ENCODE results near the gene YWHAQ. TPM values are rescaled to one million over a fixed set of nuclear protein-coding genes. Genes with fewer than 3 reads are reported as not detected.

YWHAQ gene
- total and polyA plus RNA-seq, 9 of the 15 experiments (the other 6 are each of a cell fraction or from before 2014, with no cell fraction given): 63.1 to 359 (median 203) TPM

DNA sequence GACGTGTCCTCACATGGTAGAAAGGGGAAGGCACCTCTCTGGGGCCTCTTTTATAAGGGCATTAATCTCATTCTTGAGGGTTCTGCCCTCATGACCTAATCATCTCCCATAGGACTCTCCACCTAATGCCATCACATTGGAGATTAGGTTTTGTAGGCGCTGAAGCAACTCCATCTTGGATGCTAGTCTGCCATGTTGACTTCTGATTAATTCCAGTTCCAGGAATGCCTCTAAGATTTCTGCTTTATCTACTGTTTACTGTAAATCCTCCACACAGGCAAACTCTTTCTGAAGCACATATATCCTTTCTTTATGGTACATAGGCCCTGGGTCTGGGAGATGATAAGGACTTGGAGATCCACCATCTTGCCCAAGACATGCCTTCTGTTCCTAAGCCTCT is 49.3 kb upstream of the YWHAQ start:
- no peak overlapping the region for H3K27ac ChIP-seq (ENCODE audit: extremely low read depth, low read depth, low read length)
- ATAC-seq (peak; percentile 15; the same call in 1 of the 3 replicates), DNase-seq (ENCODE audit: extremely low read depth in 1 of 4, low spot score in 3 of 4) (peak in 1 of 4 experiments; percentile 34), FAIRE-seq (peak; percentile 76)
- CTCF ChIA-PET (ENCODE audit: low intra/inter-chr PET ratio): no interaction called here
- POLR2A ChIA-PET: no interaction called here
- no peaks in the 10 kb centered on the region for H3K9me3 ChIP-seq (replicated peaks; ENCODE audit: control insufficient read depth, insufficient read depth, low read depth, low read length)
- no peaks in the 10 kb centered on the region for H3K36me3 ChIP-seq (ENCODE audit: control insufficient read depth, insufficient read depth, low read length)
- no peak overlapping the region for H3K9ac ChIP-seq (ENCODE audit: insufficient read depth in 1 of 2, low read depth in 2 of 2, low read length in 2 of 2)
- no peaks in the 10 kb centered on the region for H3K79me2 ChIP-seq (ENCODE audit: control insufficient read depth, insufficient read depth, low read length)
- peak overlapping the region; percentile 71 for H2AFZ ChIP-seq (ENCODE audit: low read depth, low read length)
- peaks cover 4 to 13% of the 10 kb centered on the region in 2 experiments; a peak in 3 of 5 replicates for H3K4me1 ChIP-seq (replicated peaks in 1 of 2; ENCODE audit: control insufficient read depth in 2 of 2, insufficient read depth in 2 of 2, low read length in 2 of 2)
- no TSS peak for BruUV-seq (replicated peaks)
- intact Hi-C loops (cut with micrococcal nuclease): no loop called here
- in situ Hi-C loops (cut with MboI): no loop called here
- H4K20me1 ChIP-seq (replicated peaks; ENCODE audit: control insufficient read depth, insufficient read depth, low read length): no peaks in the 10 kb centered on the region
- 33% methylated on average over 2 of the region's 2 CpGs for WGBS (ENCODE audit: insufficient coverage, low coverage, missing lambda C conversion rate)
- H3K27me3 ChIP-seq (ENCODE audit: control insufficient read depth in 2 of 2, insufficient read depth in 2 of 2, low read length in 2 of 2): no peaks in the 10 kb centered on the region
- H3K4me3 ChIP-seq: no peak overlapping the region
- H3K4me2 ChIP-seq (ENCODE audit: insufficient read depth, low read length): no peak overlapping the region; the same call in 1 of the 2 replicates
- peaks cover 3% of the 10 kb centered on the region for H3K9me1 ChIP-seq (ENCODE audit: control insufficient read depth, insufficient read depth, low read length)
- TF ChIP-seq, protein P1, sequence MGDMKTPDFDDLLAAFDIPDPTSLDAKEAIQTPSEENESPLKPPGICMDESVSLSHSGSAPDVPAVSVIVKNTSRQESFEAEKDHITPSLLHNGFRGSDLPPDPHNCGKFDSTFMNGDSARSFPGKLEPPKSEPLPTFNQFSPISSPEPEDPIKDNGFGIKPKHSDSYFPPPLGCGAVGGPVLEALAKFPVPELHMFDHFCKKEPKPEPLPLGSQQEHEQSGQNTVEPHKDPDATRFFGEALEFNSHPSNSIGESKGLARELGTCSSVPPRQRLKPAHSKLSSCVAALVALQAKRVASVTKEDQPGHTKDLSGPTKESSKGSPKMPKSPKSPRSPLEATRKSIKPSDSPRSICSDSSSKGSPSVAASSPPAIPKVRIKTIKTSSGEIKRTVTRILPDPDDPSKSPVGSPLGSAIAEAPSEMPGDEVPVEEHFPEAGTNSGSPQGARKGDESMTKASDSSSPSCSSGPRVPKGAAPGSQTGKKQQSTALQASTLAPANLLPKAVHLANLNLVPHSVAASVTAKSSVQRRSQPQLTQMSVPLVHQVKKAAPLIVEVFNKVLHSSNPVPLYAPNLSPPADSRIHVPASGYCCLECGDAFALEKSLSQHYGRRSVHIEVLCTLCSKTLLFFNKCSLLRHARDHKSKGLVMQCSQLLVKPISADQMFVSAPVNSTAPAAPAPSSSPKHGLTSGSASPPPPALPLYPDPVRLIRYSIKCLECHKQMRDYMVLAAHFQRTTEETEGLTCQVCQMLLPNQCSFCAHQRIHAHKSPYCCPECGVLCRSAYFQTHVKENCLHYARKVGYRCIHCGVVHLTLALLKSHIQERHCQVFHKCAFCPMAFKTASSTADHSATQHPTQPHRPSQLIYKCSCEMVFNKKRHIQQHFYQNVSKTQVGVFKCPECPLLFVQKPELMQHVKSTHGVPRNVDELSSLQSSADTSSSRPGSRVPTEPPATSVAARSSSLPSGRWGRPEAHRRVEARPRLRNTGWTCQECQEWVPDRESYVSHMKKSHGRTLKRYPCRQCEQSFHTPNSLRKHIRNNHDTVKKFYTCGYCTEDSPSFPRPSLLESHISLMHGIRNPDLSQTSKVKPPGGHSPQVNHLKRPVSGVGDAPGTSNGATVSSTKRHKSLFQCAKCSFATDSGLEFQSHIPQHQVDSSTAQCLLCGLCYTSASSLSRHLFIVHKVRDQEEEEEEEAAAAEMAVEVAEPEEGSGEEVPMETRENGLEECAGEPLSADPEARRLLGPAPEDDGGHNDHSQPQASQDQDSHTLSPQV (IDR thresholded peaks at IDR 0.05): peak; percentile 96
- no peak for TF ChIP-seq SRSF7 (optimal IDR thresholded peaks at IDR 0.05; ENCODE audit: low read depth, low read length)
- no peak for TF ChIP-seq ZBED1 (IDR thresholded peaks at IDR 0.05)
- TF ChIP-seq DMBX1 (CRISPR knock-in tag; IDR thresholded peaks at IDR 0.05; ENCODE audit: borderline replicate concordance): peak; percentile 87; the same call in 1 of the 2 replicates
- peak; percentile 82 for TF ChIP-seq SMAD4 (CRISPR knock-in tag; conservative IDR thresholded peaks at IDR 0.05)
- TF ChIP-seq KLF6 (CRISPR knock-in tag; IDR thresholded peaks at IDR 0.05; ENCODE audit: borderline replicate concordance): peak; percentile 29; the same call in 1 of the 2 replicates
- no peak for TF ChIP-seq NR4A1 (CRISPR knock-in tag; IDR thresholded peaks at IDR 0.05)
- TF ChIP-seq NR4A1 (tag; IDR thresholded peaks at IDR 0.05): peak; percentile 96
- peak; percentile 83 for TF ChIP-seq PTRF (tag; IDR thresholded peaks at IDR 0.05)
- TF ChIP-seq TCF3 (CRISPR knock-in tag; IDR thresholded peaks at IDR 0.05): peak; percentile 55
- TF ChIP-seq ZNF124 (CRISPR knock-in tag; IDR thresholded peaks at IDR 0.05): no peak
- peak; percentile 54; the same call in 1 of the 2 replicates for TF ChIP-seq MEF2D (tag; conservative IDR thresholded peaks at IDR 0.05; ENCODE audit: low read depth)
- 0 out of 2 replicates have a peak, but pooled peaks have one; percentile 20 for TF ChIP-seq PYGO2 (tag; IDR thresholded peaks at IDR 0.05)
- TF ChIP-seq, protein P2, sequence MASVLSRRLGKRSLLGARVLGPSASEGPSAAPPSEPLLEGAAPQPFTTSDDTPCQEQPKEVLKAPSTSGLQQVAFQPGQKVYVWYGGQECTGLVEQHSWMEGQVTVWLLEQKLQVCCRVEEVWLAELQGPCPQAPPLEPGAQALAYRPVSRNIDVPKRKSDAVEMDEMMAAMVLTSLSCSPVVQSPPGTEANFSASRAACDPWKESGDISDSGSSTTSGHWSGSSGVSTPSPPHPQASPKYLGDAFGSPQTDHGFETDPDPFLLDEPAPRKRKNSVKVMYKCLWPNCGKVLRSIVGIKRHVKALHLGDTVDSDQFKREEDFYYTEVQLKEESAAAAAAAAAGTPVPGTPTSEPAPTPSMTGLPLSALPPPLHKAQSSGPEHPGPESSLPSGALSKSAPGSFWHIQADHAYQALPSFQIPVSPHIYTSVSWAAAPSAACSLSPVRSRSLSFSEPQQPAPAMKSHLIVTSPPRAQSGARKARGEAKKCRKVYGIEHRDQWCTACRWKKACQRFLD (CRISPR knock-in tag; IDR thresholded peaks at IDR 0.05): 0 out of 2 replicates have a peak, but pooled peaks have one; percentile 24
- peak; percentile 61; the same call in 1 of the 2 replicates for TF ChIP-seq ARID1B (IDR thresholded peaks at IDR 0.05)
- TF ChIP-seq ZNF583 (CRISPR knock-in tag; IDR thresholded peaks at IDR 0.05): 0 out of 2 replicates have a peak, but pooled peaks have one; percentile 52
- TF ChIP-seq ZNF740 (CRISPR knock-in tag; IDR thresholded peaks at IDR 0.05): no peak
- TF ChIP-seq ZNF740 (tag; IDR thresholded peaks at IDR 0.05): 0 out of 4 replicates have a peak, but pooled peaks of 1 of the 2 experiments have one; percentile 49

Measured in K562 (cell line).